Lower leg skin (tissue), 4 donors: ENCODE data around the gene FBRS. TPM values are rescaled to one million over a fixed set of nuclear protein-coding genes. Genes with fewer than 3 reads are reported as not detected.

ENCODE experiments used
- DNase-seq, 2 donors: peaks; one replicate each; pipeline ENCODE4 v3.0.0-alpha.2; 2019; ENCODE audit warnings: low spot score in 2 of 2
- H3K4me3 ChIP-seq: fragments of 200-600 bp; sonication (generic); 2 replicates; pipeline ENCODE4 v1.5.1; 2017; ENCODE audit warnings: mild to moderate bottlenecking, low read depth; ENCODE audit not compliant: poor library complexity, severe bottlenecking
- CTCF ChIP-seq, 3 donors: fragments of 450-650 bp; IDR thresholded peaks; one replicate each; pipeline ENCODE4 v1.5.1; 2016; ENCODE audit warnings: antibody characterized with exemption in 3 of 3, mild to moderate bottlenecking in 3 of 3, moderate library complexity in 2 of 3
- POLR2A ChIP-seq, 2 donors: fragments of 450-650 bp; IDR thresholded peaks; one replicate each; pipeline ENCODE4 v1.6.1; 2016 to 2017; ENCODE audit warnings: antibody characterized with exemption in 2 of 2, mild to moderate bottlenecking in 1 of 2, moderate library complexity in 1 of 2
- WGBS, 2 donors: methylation state at CpG; one replicate each; pipeline ENCODE4 v1.1.5; 2018; 5-methylcytosine and 5-hydroxymethylcytosine counted together
- intact Hi-C: fragments of 100-400 bp; cut with DNase I; formaldehyde crosslinking; loops from one replicate; pipeline ENCODE4 v1.15.0; 2023; ENCODE audit warnings: low total_unique reads
- total RNA-seq, 4 donors: library from RNA; depleted of rRNA; stranded (reverse); fragments of >200 nt; gene quantifications; one replicate each; pipeline ENCODE4 v1.1.0, GENCODE V29; 2016

The FBRS gene
- total RNA-seq, 4 donors from 2014 or later, result 51.0 to 103 (median 58.3) TPM

- intact Hi-C loops, result no loop called here
- TF ChIP-seq CTCF (IDR thresholded peaks at IDR 0.05) (no peak), POLR2A (IDR thresholded peaks at IDR 0.05) (no peak)
- H3K4me3 ChIP-seq, result peak overlapping the region; percentile 45
- peak in 1 of 2 donors; percentile 91 for DNase-seq
- WGBS, 2 donors, result 23 to 29% methylated on average over 22 of the region's 22 CpGs
Observed at GRCh38 chr16:30649725-30650368, 8.4 kb upstream of the FBRS start.

GRCh38 chr16:30650369-30651123 is 7.7 kb upstream of the FBRS start, which contains the start of gene PRR14:
Gene PRR14, plus strand, starts transcription at chr16:30650960. Its CDS starts 686 bp downstream, at chr16:30651646.
- 0 to 1% methylated on average over 41 to 50 of the region's 53 CpGs for WGBS, 2 donors
- H3K4me3 ChIP-seq, result peak within 1 kb of the TSS; percentile 94
- intact Hi-C loops, result no loop called here
- DNase-seq, result peak; percentile 100
- TF ChIP-seq POLR2A (IDR thresholded peaks at IDR 0.05) (no peak), CTCF (IDR thresholded peaks at IDR 0.05) (no peak)

GRCh38 chr16:30651124-30652004 is 6.9 kb upstream of the FBRS start:
- H3K4me3 ChIP-seq, result peak overlapping the region; percentile 94
- peak; percentile 53 to 94 for DNase-seq
- intact Hi-C loops, result no loop called here
- TF ChIP-seq POLR2A (IDR thresholded peaks at IDR 0.05) (no peak), CTCF (IDR thresholded peaks at IDR 0.05) (peak in 1 of 3 donors; percentile 9)
- 0 to 1% methylated on average over 40 to 50 of the region's 71 CpGs for WGBS, 2 donors

- intact Hi-C loops, result no loop called here
- TF ChIP-seq CTCF (IDR thresholded peaks at IDR 0.05) (no peak), POLR2A (IDR thresholded peaks at IDR 0.05) (no peak)
- 4 to 8% methylated on average over 2 of the region's 2 CpGs for WGBS, 2 donors
- no peak for DNase-seq
- peak overlapping the region; percentile 94 for H3K4me3 ChIP-seq
Observed at GRCh38 chr16:30652005-30652296, 6.3 kb upstream of the FBRS start.

GRCh38 chr16:30652718-30653117 is 5.5 kb upstream of the FBRS start:
- TF ChIP-seq CTCF (IDR thresholded peaks at IDR 0.05) (no peak), POLR2A (IDR thresholded peaks at IDR 0.05) (no peak)
- 94 to 95% methylated on average over 18 of the region's 18 CpGs for WGBS, 2 donors
- intact Hi-C loops, result no loop called here
- no peak for DNase-seq
- no peak overlapping the region for H3K4me3 ChIP-seq
